H1 (cell line): ENCODE data around the gene CACNG3. TPM values are rescaled to one million over a fixed set of nuclear protein-coding genes. Genes with fewer than 3 reads are reported as not detected.

ENCODE experiments used
- CBX5 ChIP-seq: fragments of 300-800, 300-1000 bp; sonication (generic); IDR thresholded peaks from 2 replicates; pipeline ENCODE4 v1.7.1; 2016; ENCODE audit warnings: antibody characterized with exemption, low read length, low read depth
- CHD1 ChIP-seq: IDR thresholded peaks from 2 replicates; pipeline ENCODE4 v1.6.1; 2012; ENCODE audit warnings: low read depth, low read length, improper control_type of control experiment
- EGR1 ChIP-seq: IDR thresholded peaks from 2 replicates; pipeline ENCODE4 v1.6.1; 2011; ENCODE audit warnings: low read depth, low read length, borderline replicate concordance
- FOSL1 ChIP-seq: IDR thresholded peaks from 2 replicates; pipeline ENCODE4 v1.6.1; 2011; ENCODE audit warnings: mild to moderate bottlenecking, low read depth, low read length, moderate library complexity; ENCODE audit not compliant: insufficient read depth
- GTF2F1 ChIP-seq: IDR thresholded peaks from 2 replicates; pipeline ENCODE4 v1.6.1; 2012; ENCODE audit warnings: low read depth, low read length, improper control_type of control experiment, borderline replicate concordance
- POU5F1 ChIP-seq: IDR thresholded peaks from 2 replicates; pipeline ENCODE4 v1.6.1; 2011; ENCODE audit warnings: low read depth, mild to moderate bottlenecking, low read length, moderate library complexity
- SP2 ChIP-seq: IDR thresholded peaks from 2 replicates; pipeline ENCODE4 v1.6.1; 2012; ENCODE audit warnings: mild to moderate bottlenecking, low read length, inconsistent platforms
- TAF1 ChIP-seq: IDR thresholded peaks from 2 replicates; pipeline ENCODE4 v1.6.1; 2011; ENCODE audit warnings: mild to moderate bottlenecking, low read depth, low read length
- polyA plus RNA-seq, 7 experiments: library from polyadenylated mRNA; depleted of rRNA in 3 of 7; stranded (reverse) in 5 of 7; unstranded in 2 of 7; fragments of >200 nt in 5 of 7; fragments of 200-250 nt in 2 of 7; gene quantifications; 1 replicate in 5 of 7; 2 replicates in 1 of 7; 4 replicates in 1 of 7; pipeline versions ENCODE4 v1.2.1 to v1.2.3, GENCODE V29; 2011 to 2013; ENCODE audit warnings: missing spikeins in 2 of 7, mixed read lengths in 2 of 7
- total RNA-seq: library from RNA; stranded (reverse); fragmentation: NEBNext Ultra II Directional; extraction: Animal tissue kit (Norgen Biotek cat#: 25700); gene quantifications from 2 replicates; pipeline ENCODE4 v1.2.1, GENCODE V29; 2021
- TF ChIP-seq, protein P1 (sequence below), 3 experiments: IDR thresholded peaks; 1 replicate in 2 of 3; 2 replicates in 1 of 3; pipeline versions ENCODE4 v1.5.1 to v1.6.1; 2011; ENCODE audit warnings: low read length in 3 of 3, mild to moderate bottlenecking in 3 of 3, inconsistent platforms in 2 of 3, low read depth in 1 of 3, moderate library complexity in 1 of 3; ENCODE audit not compliant: insufficient read depth in 1 of 3; ENCODE audit errors: control extremely low read depth in 1 of 3

Gene CACNG3
- total and polyA plus RNA-seq, 2 of the 8 experiments (the other 6 are each of a cell fraction or from before 2014, with no cell fraction given) = 0.12 TPM; not detected in 1

DNA sequence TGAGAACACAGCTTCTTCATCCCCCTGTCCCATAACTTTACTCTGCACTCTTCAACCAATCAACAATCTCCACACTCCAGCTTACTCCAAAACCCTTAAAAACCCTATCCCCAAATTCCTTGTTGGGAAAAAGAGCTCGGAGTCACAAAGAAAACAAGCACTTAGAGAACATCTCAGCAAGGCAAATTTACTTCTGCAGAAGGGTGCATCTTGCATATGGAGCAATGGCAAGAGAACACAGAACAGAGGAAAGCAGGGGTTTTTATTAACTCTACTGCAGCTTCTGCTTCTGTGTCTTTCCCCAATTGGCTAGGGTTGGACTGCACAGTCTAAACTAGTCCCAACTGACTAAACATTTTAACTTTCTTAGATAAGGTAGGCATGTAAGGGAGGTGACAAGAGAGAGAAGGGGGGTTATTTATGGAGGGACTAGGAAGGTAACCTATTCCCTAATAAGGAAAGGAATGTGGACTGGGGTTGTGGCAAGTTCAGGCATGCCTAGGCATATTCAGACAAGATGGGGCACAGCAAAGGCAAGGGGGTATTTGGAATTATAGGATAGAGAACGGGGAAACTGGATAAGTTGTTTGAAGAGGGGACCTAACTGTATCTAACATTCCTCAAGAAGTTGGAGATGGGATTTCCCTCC, 125.5 kb downstream of the CACNG3 start (continued):
- no peak for TF ChIP-seq FOSL1
- no peak for TF ChIP-seq TAF1
- TF ChIP-seq POU5F1 = no peak
- no peak for TF ChIP-seq GTF2F1
- no peak for TF ChIP-seq CBX5
- no peak for TF ChIP-seq EGR1
- TF ChIP-seq SP2 = no peak
- TF ChIP-seq, protein P1, sequence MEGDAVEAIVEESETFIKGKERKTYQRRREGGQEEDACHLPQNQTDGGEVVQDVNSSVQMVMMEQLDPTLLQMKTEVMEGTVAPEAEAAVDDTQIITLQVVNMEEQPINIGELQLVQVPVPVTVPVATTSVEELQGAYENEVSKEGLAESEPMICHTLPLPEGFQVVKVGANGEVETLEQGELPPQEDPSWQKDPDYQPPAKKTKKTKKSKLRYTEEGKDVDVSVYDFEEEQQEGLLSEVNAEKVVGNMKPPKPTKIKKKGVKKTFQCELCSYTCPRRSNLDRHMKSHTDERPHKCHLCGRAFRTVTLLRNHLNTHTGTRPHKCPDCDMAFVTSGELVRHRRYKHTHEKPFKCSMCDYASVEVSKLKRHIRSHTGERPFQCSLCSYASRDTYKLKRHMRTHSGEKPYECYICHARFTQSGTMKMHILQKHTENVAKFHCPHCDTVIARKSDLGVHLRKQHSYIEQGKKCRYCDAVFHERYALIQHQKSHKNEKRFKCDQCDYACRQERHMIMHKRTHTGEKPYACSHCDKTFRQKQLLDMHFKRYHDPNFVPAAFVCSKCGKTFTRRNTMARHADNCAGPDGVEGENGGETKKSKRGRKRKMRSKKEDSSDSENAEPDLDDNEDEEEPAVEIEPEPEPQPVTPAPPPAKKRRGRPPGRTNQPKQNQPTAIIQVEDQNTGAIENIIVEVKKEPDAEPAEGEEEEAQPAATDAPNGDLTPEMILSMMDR (IDR thresholded peaks at IDR 0.05; ENCODE audit: control extremely low read depth in 1 of 3, insufficient read depth in 1 of 3, low read depth in 1 of 3, low read length in 3 of 3) = no peak
- TF ChIP-seq CHD1 = no peak
